HEK293T (cell line): Measurements from ENCODE around the gene ELOVL6.

Source experiments
- ARNT ChIP-seq: fragments of 450-650 bp; IDR thresholded peaks from 2 replicates; pipeline ENCODE4 v1.6.1; 2017; ENCODE audit warnings: mild to moderate bottlenecking
- BHLHE40 ChIP-seq: fragments of 450-650 bp; IDR thresholded peaks from 2 replicates; pipeline ENCODE4 v1.6.1; 2016; ENCODE audit warnings: mild to moderate bottlenecking, moderate library complexity, borderline replicate concordance
- ELF4 ChIP-seq: fragments of 450-650 bp; IDR thresholded peaks from 2 replicates; pipeline ENCODE4 v1.6.1; 2017; ENCODE audit warnings: antibody characterized with exemption
- FOXA1 ChIP-seq: fragments of 450-650 bp; IDR thresholded peaks from 2 replicates; pipeline ENCODE4 v1.6.1; 2016; ENCODE audit warnings: mild to moderate bottlenecking
- FOXK2 ChIP-seq: fragments of 450-650 bp; IDR thresholded peaks from 2 replicates; pipeline ENCODE4 v1.6.1; 2016; ENCODE audit warnings: mild to moderate bottlenecking
- HDGF ChIP-seq: fragments of 450-650 bp; IDR thresholded peaks from 2 replicates; pipeline ENCODE4 v1.6.1; 2017; ENCODE audit warnings: antibody characterized with exemption, borderline replicate concordance
- L3MBTL2 ChIP-seq: fragments of 450-650 bp; conservative IDR thresholded peaks from 2 replicates; pipeline ENCODE4 v1.6.1; 2016; ENCODE audit warnings: mild to moderate bottlenecking
- LEF1 ChIP-seq: fragments of 450-650 bp; IDR thresholded peaks from 2 replicates; pipeline ENCODE4 v1.6.1; 2017; ENCODE audit warnings: mild to moderate bottlenecking, borderline replicate concordance
- SUZ12 ChIP-seq: fragments of 450-650 bp; IDR thresholded peaks from 2 replicates; pipeline ENCODE4 v1.6.1; 2016; ENCODE audit warnings: mild to moderate bottlenecking
- TARDBP ChIP-seq: fragments of 450-650 bp; IDR thresholded peaks from 2 replicates; pipeline ENCODE4 v1.6.1; 2016
- ZNF384 ChIP-seq: fragments of 450-650 bp; IDR thresholded peaks from 2 replicates; pipeline ENCODE4 v1.6.1; 2016

DNA sequence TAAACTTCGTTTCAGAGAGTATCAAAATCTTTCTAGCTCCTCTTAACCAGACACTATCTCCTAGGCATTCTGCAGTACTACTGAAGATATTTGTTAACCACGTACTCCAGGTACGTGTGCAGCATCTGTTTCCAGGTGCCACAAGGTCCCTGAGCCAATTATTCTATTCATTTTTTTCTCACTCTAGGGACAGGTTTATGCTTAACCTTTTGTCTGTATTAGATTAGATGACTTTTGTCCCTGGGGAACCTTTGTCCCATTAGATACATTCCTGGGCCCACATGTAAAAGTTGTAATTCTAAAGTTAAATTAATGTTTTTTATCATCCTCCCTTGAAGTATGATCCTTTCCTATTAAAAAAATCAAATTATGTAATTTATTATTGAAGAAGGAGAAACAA, 16.5 kb downstream of the ELOVL6 start:
- TF ChIP-seq ZNF384 (no peak), FOXK2 (no peak), ELF4 (no peak), FOXA1 (no peak), SUZ12 (no peak), HDGF (no peak), ARNT (no peak), LEF1 (no peak), TARDBP (no peak), L3MBTL2 (no peak), BHLHE40 (no peak)
